Hepatocyte (in vitro differentiated cells): Measurements from ENCODE around the gene CBX1.

ENCODE experiments used
- EZH2phosphoT487 ChIP-seq: fragments of 200-600 bp; sonication (generic); IDR thresholded peaks from one replicate; pipeline ENCODE4 v1.6.1; 2018; ENCODE audit warnings: antibody characterized with exemption, mild to moderate bottlenecking, low read depth, moderate library complexity; ENCODE audit not compliant: unreplicated experiment, severe bottlenecking
- TF ChIP-seq, protein P1 (sequence below): fragments of 200-600 bp; sonication (generic); IDR thresholded peaks from 2 replicates; pipeline ENCODE4 v1.5.1; 2016; ENCODE audit warnings: antibody characterized with exemption, mild to moderate bottlenecking; ENCODE audit not compliant: poor library complexity

GRCh38 chr17:48022901-48023300 lies 78.4 kb downstream of the CBX1 start:
- TF ChIP-seq EZH2phosphoT487, result no peak
- TF ChIP-seq, protein P1, sequence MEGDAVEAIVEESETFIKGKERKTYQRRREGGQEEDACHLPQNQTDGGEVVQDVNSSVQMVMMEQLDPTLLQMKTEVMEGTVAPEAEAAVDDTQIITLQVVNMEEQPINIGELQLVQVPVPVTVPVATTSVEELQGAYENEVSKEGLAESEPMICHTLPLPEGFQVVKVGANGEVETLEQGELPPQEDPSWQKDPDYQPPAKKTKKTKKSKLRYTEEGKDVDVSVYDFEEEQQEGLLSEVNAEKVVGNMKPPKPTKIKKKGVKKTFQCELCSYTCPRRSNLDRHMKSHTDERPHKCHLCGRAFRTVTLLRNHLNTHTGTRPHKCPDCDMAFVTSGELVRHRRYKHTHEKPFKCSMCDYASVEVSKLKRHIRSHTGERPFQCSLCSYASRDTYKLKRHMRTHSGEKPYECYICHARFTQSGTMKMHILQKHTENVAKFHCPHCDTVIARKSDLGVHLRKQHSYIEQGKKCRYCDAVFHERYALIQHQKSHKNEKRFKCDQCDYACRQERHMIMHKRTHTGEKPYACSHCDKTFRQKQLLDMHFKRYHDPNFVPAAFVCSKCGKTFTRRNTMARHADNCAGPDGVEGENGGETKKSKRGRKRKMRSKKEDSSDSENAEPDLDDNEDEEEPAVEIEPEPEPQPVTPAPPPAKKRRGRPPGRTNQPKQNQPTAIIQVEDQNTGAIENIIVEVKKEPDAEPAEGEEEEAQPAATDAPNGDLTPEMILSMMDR, result no peak
